HepG2 (cell line): ENCODE results near the gene KCNAB3. TPM values are rescaled to one million over a fixed set of nuclear protein-coding genes. Genes with fewer than 3 reads are reported as not detected.
A peak's percentile ranks its signal among the peaks of the same experiment; 100 is the strongest.

Experiments used
- CBFB ChIP-seq: sonication (generic); formaldehyde crosslinking; IDR thresholded peaks from 2 replicates; pipeline ENCODE4 v1.4.0; 2020; ENCODE audit warnings: missing genetic modification reagents
- GPN1 ChIP-seq: sonication (generic); formaldehyde crosslinking; IDR thresholded peaks from 2 replicates; pipeline ENCODE4 v1.5.1; 2020; ENCODE audit warnings: missing genetic modification reagents, borderline replicate concordance
- HOXA9 ChIP-seq: sonication (generic); formaldehyde crosslinking; IDR thresholded peaks from 2 replicates; pipeline ENCODE4 v1.8.1; 2022; ENCODE audit warnings: missing genetic modification reagents, mild to moderate bottlenecking, moderate library complexity, borderline replicate concordance
- ISL2 ChIP-seq: sonication (generic); formaldehyde crosslinking; IDR thresholded peaks from 2 replicates; pipeline ENCODE4 v1.5.0; 2020; ENCODE audit warnings: missing genetic modification reagents
- JUN ChIP-seq: sonication (generic); formaldehyde crosslinking; IDR thresholded peaks from 2 replicates; pipeline ENCODE4 v1.4.0; 2020; ENCODE audit warnings: mild to moderate bottlenecking, missing genetic modification reagents
- MAFG ChIP-seq: sonication (generic); formaldehyde crosslinking; IDR thresholded peaks from 2 replicates; pipeline ENCODE4 v1.5.1; 2020; ENCODE audit warnings: mild to moderate bottlenecking, missing genetic modification reagents
- NONO ChIP-seq, 2 experiments: fragments of 450-650 bp in 1 of 2; sonication (generic) in 1 of 2; formaldehyde crosslinking in 1 of 2; IDR thresholded peaks in 1 of 2; conservative IDR thresholded peaks in 1 of 2; 2 replicates each; pipeline versions ENCODE4 v1.6.1 to v1.8.0; 2017 to 2022; ENCODE audit warnings: mild to moderate bottlenecking in 1 of 2, missing genetic modification reagents in 1 of 2, moderate library complexity in 1 of 2
- PCBP1 ChIP-seq: fragments of 200-400 bp; formaldehyde crosslinking; IDR thresholded peaks from 2 replicates; pipeline ENCODE4 v1.6.1; 2017; ENCODE audit warnings: mild to moderate bottlenecking, low read depth, low read length, borderline replicate concordance
- PHF5A ChIP-seq: IDR thresholded peaks from one replicate; pipeline ENCODE4 v1.6.1; 2018; ENCODE audit warnings: low read depth, missing genetic modification reagents; ENCODE audit not compliant: unreplicated experiment
- PTBP1 ChIP-seq: fragments of 200-400 bp; formaldehyde crosslinking; IDR thresholded peaks from 2 replicates; pipeline ENCODE4 v1.6.1; 2018; ENCODE audit warnings: low read length, low read depth; ENCODE audit not compliant: poor library complexity, severe bottlenecking
- REPIN1 ChIP-seq: sonication (generic); formaldehyde crosslinking; IDR thresholded peaks from 2 replicates; pipeline ENCODE4 v1.8.0; 2022; ENCODE audit warnings: missing genetic modification reagents, low read depth, mild to moderate bottlenecking, borderline replicate concordance
- RORA ChIP-seq: sonication (generic); formaldehyde crosslinking; IDR thresholded peaks from 2 replicates; pipeline ENCODE4 v1.5.0; 2020; ENCODE audit warnings: mild to moderate bottlenecking, missing genetic modification reagents, moderate library complexity
- TBL1XR1 ChIP-seq: fragments of 150-350 bp; IDR thresholded peaks from 2 replicates; pipeline ENCODE4 v1.6.1; 2014; ENCODE audit warnings: borderline replicate concordance, low read length; ENCODE audit not compliant: partially characterized antibody
- TSC22D2 ChIP-seq: sonication (generic); formaldehyde crosslinking; IDR thresholded peaks from 2 replicates; pipeline ENCODE4 v1.5.1; 2020; ENCODE audit warnings: missing genetic modification reagents, mild to moderate bottlenecking, borderline replicate concordance
- ZFX ChIP-seq: sonication (generic); formaldehyde crosslinking; IDR thresholded peaks from 2 replicates; pipeline ENCODE4 v1.4.0; 2020; ENCODE audit warnings: mild to moderate bottlenecking, low read depth, missing genetic modification reagents, moderate library complexity
- ZKSCAN8 ChIP-seq: IDR thresholded peaks from 2 replicates; pipeline ENCODE4 v1.6.1; 2016; ENCODE audit warnings: borderline replicate concordance, missing genetic modification reagents, missing compliant biosample characterization
- ZNF225 ChIP-seq: sonication (generic); formaldehyde crosslinking; IDR thresholded peaks from 2 replicates; pipeline ENCODE4 v1.4.0; 2020; ENCODE audit warnings: mild to moderate bottlenecking, missing genetic modification reagents
- ZNF234 ChIP-seq: sonication (generic); formaldehyde crosslinking; conservative IDR thresholded peaks from 2 replicates; pipeline ENCODE4 v1.5.1; 2020; ENCODE audit warnings: mild to moderate bottlenecking, missing genetic modification reagents
- ZNF350 ChIP-seq: sonication (generic); formaldehyde crosslinking; IDR thresholded peaks from 2 replicates; pipeline ENCODE4 v1.4.0; 2020; ENCODE audit warnings: mild to moderate bottlenecking, low read depth, missing genetic modification reagents, borderline replicate concordance
- ZNF501 ChIP-seq: sonication (generic); formaldehyde crosslinking; IDR thresholded peaks from 2 replicates; pipeline ENCODE4 v1.5.1; 2020; ENCODE audit warnings: mild to moderate bottlenecking, moderate library complexity, missing genetic modification reagents
- ZNF510 ChIP-seq: sonication (generic); formaldehyde crosslinking; IDR thresholded peaks from 2 replicates; pipeline ENCODE4 v1.4.0; 2020; ENCODE audit warnings: low read depth, mild to moderate bottlenecking, missing genetic modification reagents
- ZNF737 ChIP-seq: sonication (generic); formaldehyde crosslinking; IDR thresholded peaks from 2 replicates; pipeline ENCODE4 v1.5.0; 2020; ENCODE audit warnings: missing genetic modification reagents, mild to moderate bottlenecking, borderline replicate concordance
- polyA plus RNA-seq, 8 experiments: library from polyadenylated mRNA; depleted of rRNA in 3 of 8; stranded (reverse) in 7 of 8; unstranded in 1 of 8; fragments of >200 nt; fragmentation: Illumina TruSeq in 4 of 8; extraction: Trizol in 4 of 8; gene quantifications; 2 replicates each; pipeline versions ENCODE4 v1.2.1 to v1.2.3, GENCODE V29; 2011 to 2016; ENCODE audit warnings: low read depth in 4 of 8, missing spikeins in 1 of 8, mixed read lengths in 1 of 8; ENCODE audit not compliant: insufficient read depth in 1 of 8
- total RNA-seq, 5 experiments: library from RNA; depleted of rRNA; stranded (reverse); fragments of >200 nt; fragmentation: Illumina TruSeq; extraction: Trizol; gene quantifications; 2 replicates each; pipeline ENCODE4 v1.2.3, GENCODE V29; 2016; ENCODE audit warnings: low read depth in 1 of 5
- TF ChIP-seq, protein P1 (sequence below): sonication (generic); formaldehyde crosslinking; IDR thresholded peaks from 2 replicates; pipeline ENCODE4 v1.8.1; 2023; ENCODE audit warnings: missing genetic modification reagents, mild to moderate bottlenecking, borderline replicate concordance
- TF ChIP-seq, protein P2 (sequence below): sonication (generic); formaldehyde crosslinking; IDR thresholded peaks from 2 replicates; pipeline ENCODE4 v1.4.0; 2020; ENCODE audit warnings: low read depth, mild to moderate bottlenecking, missing genetic modification reagents
- TF ChIP-seq, protein P3 (sequence below): sonication (generic); formaldehyde crosslinking; IDR thresholded peaks from 2 replicates; pipeline ENCODE4 v1.5.1; 2020; ENCODE audit warnings: missing genetic modification reagents, mild to moderate bottlenecking, borderline replicate concordance
- TF ChIP-seq, protein P4 (sequence below): IDR thresholded peaks from 2 replicates; pipeline ENCODE4 v1.6.1; 2016; ENCODE audit warnings: missing compliant biosample characterization, missing genetic modification reagents, borderline replicate concordance

KCNAB3 gene
- total and polyA plus RNA-seq, 2 of the 13 experiments (the other 11 are each of a cell fraction or from before 2014, with no cell fraction given), result 0.29 to 0.88 TPM

DNA sequence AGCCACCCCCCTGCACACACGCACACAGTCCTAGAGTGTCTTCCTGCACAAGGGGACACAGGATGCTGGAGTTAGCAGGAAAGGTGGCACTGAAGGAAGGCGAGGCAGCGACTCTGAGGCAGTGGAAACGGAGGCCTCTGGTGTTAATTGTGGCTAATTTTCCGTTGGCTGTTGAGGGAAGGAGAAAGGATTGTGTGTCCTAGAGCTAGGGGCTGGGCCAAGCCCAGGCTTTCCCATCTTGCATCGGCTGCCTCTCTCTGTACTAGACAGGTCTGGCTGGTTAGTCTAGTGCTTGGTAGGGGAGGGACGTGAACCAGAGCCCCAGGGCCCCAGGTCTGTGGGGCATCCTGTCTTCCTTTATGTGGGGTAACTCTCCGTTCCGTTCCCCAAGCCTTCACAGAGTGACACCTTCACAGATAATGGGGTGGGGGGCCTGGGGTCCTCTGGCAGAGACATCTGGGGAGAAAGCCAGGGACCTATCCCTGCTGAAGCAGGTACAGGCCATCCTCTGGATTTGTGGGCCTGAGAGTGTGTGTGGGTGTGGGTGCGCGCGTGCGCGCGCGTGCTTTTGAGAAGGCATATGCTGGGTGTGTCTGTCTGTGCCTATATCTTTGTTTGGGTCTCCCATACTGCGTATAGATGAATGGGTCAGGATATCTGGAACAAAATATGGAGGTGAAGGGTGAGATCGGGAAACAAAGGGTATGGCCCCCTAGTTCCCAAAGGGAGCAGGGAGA lies 41.3 kb downstream of the KCNAB3 start, which contains the start of gene CHD3 (continued):
- no peak; the same call in 1 of the 2 replicates for TF ChIP-seq ZFX (CRISPR knock-in tag)
- TF ChIP-seq PCBP1, result no peak
- TF ChIP-seq PTBP1, result no peak
- no peak for TF ChIP-seq TBL1XR1
- TF ChIP-seq HOXA9 (CRISPR knock-in tag), result no peak
- TF ChIP-seq RORA, result no peak
- TF ChIP-seq, protein P1, sequence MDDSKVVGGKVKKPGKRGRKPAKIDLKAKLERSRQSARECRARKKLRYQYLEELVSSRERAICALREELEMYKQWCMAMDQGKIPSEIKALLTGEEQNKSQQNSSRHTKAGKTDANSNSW (CRISPR knock-in tag), result no peak
- TF ChIP-seq ZNF510 (CRISPR knock-in tag), result no peak
- TF ChIP-seq REPIN1, result no peak
- no peak for TF ChIP-seq ZNF501 (CRISPR knock-in tag)
- TF ChIP-seq PHF5A, result no peak
- peak; percentile 47; the same call in 1 of the 2 replicates for TF ChIP-seq ZNF350 (CRISPR knock-in tag)
- TF ChIP-seq ZKSCAN8 (CRISPR knock-in tag), result no peak
- TF ChIP-seq, protein P2, sequence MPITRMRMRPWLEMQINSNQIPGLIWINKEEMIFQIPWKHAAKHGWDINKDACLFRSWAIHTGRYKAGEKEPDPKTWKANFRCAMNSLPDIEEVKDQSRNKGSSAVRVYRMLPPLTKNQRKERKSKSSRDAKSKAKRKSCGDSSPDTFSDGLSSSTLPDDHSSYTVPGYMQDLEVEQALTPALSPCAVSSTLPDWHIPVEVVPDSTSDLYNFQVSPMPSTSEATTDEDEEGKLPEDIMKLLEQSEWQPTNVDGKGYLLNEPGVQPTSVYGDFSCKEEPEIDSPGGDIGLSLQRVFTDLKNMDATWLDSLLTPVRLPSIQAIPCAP, result no peak
- TF ChIP-seq ZNF737 (CRISPR knock-in tag), result 0 out of 2 replicates have a peak, but pooled peaks have one; percentile 49
- TF ChIP-seq, protein P3, sequence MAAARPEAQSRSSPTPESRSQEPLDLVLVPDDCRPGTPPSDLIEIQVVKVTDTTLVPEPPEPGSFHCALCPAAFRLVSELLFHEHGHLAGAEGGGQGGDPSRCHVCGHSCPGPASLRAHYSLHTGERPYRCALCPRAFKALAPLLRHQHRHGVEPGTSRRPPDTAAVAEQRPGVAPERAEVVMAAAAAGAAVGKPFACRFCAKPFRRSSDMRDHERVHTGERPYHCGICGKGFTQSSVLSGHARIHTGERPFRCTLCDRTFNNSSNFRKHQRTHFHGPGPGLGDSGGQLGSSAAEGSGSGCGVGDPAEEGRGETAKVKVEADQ, result no peak
- no peak for TF ChIP-seq GPN1
- TF ChIP-seq, protein P4, sequence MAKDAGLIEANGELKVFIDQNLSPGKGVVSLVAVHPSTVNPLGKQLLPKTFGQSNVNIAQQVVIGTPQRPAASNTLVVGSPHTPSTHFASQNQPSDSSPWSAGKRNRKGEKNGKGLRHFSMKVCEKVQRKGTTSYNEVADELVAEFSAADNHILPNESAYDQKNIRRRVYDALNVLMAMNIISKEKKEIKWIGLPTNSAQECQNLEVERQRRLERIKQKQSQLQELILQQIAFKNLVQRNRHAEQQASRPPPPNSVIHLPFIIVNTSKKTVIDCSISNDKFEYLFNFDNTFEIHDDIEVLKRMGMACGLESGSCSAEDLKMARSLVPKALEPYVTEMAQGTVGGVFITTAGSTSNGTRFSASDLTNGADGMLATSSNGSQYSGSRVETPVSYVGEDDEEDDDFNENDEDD (CRISPR knock-in tag), result no peak
- no peak; the same call in 1 of the 2 replicates for TF ChIP-seq ZNF225 (CRISPR knock-in tag)
- TF ChIP-seq ISL2 (CRISPR knock-in tag), result no peak
- no peak for TF ChIP-seq NONO (IDR thresholded peaks at IDR 0.05)
- TF ChIP-seq NONO (CRISPR knock-in tag; conservative IDR thresholded peaks at IDR 0.05), result 0 out of 2 replicates have a peak, but pooled peaks have one; percentile 10
- 0 out of 2 replicates have a peak, but pooled peaks have one; percentile 16 for TF ChIP-seq TSC22D2
- TF ChIP-seq CBFB (CRISPR knock-in tag), result 0 out of 2 replicates have a peak, but pooled peaks have one; percentile 5
- TF ChIP-seq MAFG, result no peak
- TF ChIP-seq ZNF234 (CRISPR knock-in tag), result no peak
- no peak for TF ChIP-seq JUN (CRISPR knock-in tag)
